ENCODE data around the gene RBFOX2. TPM values are rescaled to one million over a fixed set of nuclear protein-coding genes. Genes with fewer than 3 reads are reported as not detected.

RBFOX2 gene
- total RNA-seq, 2 donors from 2014 or later, result 81.8 to 86.0 TPM

DNA sequence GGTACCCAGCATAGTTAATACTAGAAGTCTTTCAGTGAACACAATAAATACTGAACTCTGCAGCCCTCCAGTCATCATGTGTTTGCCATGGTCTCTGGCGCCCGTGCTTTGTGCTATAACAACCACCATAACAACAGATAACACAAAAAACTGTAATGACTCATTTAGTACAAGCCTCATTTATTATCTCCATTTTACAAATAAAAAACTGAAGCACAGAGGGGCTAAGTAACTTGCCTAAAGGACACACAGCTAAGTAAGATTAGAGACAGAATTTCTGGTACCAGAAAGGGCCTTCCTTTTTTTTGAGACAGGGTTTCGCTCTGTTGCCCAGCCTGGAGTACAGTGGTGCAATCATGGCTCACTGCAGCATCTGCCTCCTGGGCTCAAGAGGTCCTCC, 19.5 kb downstream of the RBFOX2 start:
- H3K9me3 ChIP-seq, result no peaks in the 10 kb centered on the region
- H3K27ac ChIP-seq, result no peak overlapping the region
- no peak for TF ChIP-seq CTCF (IDR thresholded peaks at IDR 0.05)
- H3K36me3 ChIP-seq, result no peaks in the 10 kb centered on the region
- no peak for DNase-seq (ENCODE audit: low spot score)
- H3K4me3 ChIP-seq, result no peak overlapping the region
- peaks cover 0 to 23% of the 10 kb centered on the region in 2 donors for H3K4me1 ChIP-seq
- H3K27me3 ChIP-seq, result no peaks in the 10 kb centered on the region

DNA sequence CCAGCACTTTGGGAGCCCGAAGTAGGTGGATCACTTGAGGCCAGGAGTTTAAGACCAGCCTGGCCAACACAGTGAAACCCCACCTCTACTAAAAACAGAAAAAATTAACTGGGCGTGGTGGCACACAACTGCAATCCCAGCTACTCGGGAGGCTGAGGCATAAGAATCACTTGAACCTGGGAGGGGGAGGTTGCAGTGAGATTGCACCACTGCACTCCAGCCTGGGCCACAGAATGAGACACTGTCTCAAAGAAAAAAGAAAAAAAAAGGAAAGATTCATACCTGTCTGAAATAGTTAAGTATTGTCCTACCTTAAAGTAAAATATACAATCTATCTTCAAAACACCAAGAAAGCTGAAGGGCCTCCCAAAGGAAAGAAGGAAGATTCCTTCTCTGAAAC, 20.1 kb downstream of the RBFOX2 start:
- TF ChIP-seq CTCF (IDR thresholded peaks at IDR 0.05), result no peak
- no peaks in the 10 kb centered on the region for H3K27me3 ChIP-seq
- H3K4me1 ChIP-seq, result peaks cover 0 to 23% of the 10 kb centered on the region in 2 donors
- H3K4me3 ChIP-seq, result no peak overlapping the region
- H3K36me3 ChIP-seq, result no peaks in the 10 kb centered on the region
- no peak overlapping the region for H3K27ac ChIP-seq
- DNase-seq (ENCODE audit: low spot score), result no peak
- no peaks in the 10 kb centered on the region for H3K9me3 ChIP-seq

DNA sequence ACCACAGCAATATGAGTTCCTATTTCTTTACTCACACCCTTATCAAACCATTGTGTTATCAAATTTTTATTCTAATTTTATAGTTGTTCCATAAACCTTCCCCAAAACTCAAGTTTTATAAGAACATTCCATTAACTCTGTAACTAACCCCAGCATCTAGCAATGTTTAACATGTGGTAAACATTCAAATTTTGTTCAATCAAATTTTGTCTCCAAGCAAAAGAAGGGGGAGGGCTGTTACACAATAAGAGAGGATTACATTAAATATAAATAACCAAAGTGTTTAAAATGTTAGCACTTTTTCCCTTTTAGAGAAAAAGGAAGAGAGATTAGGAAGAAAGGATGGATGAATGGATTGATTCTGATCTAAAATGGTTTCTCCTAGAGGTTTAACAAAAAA, 20.5 kb downstream of the RBFOX2 start:
- H3K9me3 ChIP-seq, result no peaks in the 10 kb centered on the region
- no peaks in the 10 kb centered on the region for H3K27me3 ChIP-seq
- H3K4me1 ChIP-seq, result peaks cover 0 to 23% of the 10 kb centered on the region in 2 donors
- no peaks in the 10 kb centered on the region for H3K36me3 ChIP-seq
- H3K27ac ChIP-seq, result no peak overlapping the region
- no peak overlapping the region for H3K4me3 ChIP-seq
- no peak for TF ChIP-seq CTCF (IDR thresholded peaks at IDR 0.05)
- DNase-seq (ENCODE audit: low spot score), result no peak

DNA sequence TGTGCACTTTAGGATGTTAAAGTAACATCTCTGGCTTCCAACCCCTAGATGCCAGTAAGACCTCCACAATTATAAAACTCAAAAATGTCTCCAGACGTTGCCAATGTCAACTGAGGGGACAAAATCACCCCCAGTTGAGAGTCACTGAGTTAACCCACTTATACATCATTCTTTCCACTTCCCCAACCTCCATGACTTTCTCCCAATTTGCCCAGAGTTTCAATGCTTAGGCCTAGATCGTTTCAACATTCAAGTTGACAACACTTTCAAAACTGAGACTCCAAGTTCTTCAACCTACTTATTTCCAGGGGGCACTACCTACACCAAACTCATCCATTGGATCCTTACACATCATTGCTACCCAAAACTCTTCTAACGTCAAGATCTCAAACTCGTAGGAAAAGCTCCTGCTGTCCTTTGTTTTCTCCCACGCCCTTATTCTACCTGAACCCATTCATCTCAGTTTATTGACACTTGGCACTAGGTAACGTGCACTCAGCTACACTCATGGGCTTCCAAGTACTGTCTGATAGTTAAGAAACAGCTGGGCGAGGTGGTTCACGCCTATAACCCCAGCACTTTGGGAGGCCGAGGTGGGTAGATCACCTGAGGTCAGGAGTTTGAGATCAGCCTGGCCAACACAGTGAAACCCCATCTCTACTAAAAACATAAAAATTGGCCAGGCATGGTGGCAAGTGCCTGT, 24.5 kb downstream of the RBFOX2 start:
- no peak for TF ChIP-seq CTCF (IDR thresholded peaks at IDR 0.05)
- no peak for DNase-seq (ENCODE audit: low spot score)
- Histone ChIP-seq H3K36me3 (no peaks in the 10 kb centered on the region), H3K4me3 (no peak overlapping the region), H3K27ac (no peak overlapping the region), H3K27me3 (no peaks in the 10 kb centered on the region), H3K4me1 (peaks cover 0 to 16% of the 10 kb centered on the region in 2 donors), H3K9me3 (no peaks in the 10 kb centered on the region)

DNA sequence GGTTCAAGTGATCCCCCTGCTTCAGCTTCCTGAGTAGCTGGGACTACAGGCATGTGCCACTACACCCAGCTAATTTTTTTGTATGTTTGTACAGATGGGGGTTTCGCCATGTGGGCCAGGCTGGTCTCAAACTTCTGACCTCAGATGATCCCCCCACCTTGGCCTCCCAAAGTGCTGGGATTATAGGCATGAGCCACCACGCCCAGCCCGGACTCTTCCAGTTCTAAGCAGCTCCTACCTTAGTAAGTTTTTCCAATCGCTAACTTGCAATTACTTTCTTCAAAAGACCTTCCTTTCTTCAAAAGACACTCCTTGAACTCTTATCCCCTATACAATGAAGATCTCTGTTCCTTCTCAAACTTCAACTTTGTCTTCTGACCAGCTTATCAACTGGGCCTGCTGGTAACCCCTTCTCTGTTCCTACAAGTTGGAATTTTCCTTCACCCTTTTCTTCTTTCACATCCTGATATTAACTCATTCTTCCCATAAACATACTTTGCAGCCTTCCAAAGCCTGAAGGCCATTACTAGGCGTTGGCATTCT, 25.8 kb downstream of the RBFOX2 start:
- Histone ChIP-seq H3K4me3 (no peak overlapping the region), H3K27ac (no peak overlapping the region), H3K9me3 (no peaks in the 10 kb centered on the region), H3K36me3 (no peaks in the 10 kb centered on the region), H3K4me1 (peaks cover 0 to 15% of the 10 kb centered on the region in 2 donors), H3K27me3 (no peaks in the 10 kb centered on the region)
- DNase-seq (ENCODE audit: low spot score), result no peak
- no peak for TF ChIP-seq CTCF (IDR thresholded peaks at IDR 0.05)

DNA sequence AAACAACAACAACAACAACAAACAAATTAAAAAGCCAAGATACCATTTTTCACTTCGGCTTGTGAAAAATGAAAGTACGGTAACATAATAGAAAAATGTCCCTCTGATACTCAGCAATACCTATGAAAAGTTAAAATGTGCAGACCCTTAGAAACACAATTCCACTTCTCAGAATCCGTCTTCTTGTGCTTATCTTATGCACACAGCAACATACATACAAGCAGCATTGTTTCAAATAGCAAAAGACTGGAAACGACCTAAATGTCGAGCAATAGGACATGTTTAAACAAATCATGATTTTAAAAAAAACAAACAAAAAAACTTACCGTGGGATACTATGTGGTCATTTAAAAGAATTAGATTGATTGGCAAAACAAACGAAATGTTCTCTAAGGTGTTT, 26.5 kb downstream of the RBFOX2 start:
- H3K27me3 ChIP-seq, result no peaks in the 10 kb centered on the region
- H3K4me3 ChIP-seq, result no peak overlapping the region
- H3K9me3 ChIP-seq, result no peaks in the 10 kb centered on the region
- TF ChIP-seq CTCF (IDR thresholded peaks at IDR 0.05), result no peak
- no peaks in the 10 kb centered on the region for H3K36me3 ChIP-seq
- no peak for DNase-seq (ENCODE audit: low spot score)
- peaks cover 0 to 21% of the 10 kb centered on the region in 2 donors for H3K4me1 ChIP-seq
- no peak overlapping the region for H3K27ac ChIP-seq

All from right atrium auricular region (tissue), 2 donors.